KOPT-K1 (cell line): ENCODE data around the gene WNT9A.
"Not testable (repeated sequence)": the region's sequence is repeated elsewhere in the genome, so short reads cannot be mapped to it uniquely, and the experiment has no call there.

Source experiments
- H3K27ac ChIP-seq: fragments of 200-600 bp; sonication (generic); 2 replicates; pipeline ENCODE4 v1.5.1; 2016; ENCODE audit warnings: antibody characterized with exemption, mild to moderate bottlenecking, low read depth, low read length; ENCODE audit not compliant: poor library complexity, severe bottlenecking
- H3K36me3 ChIP-seq: fragments of 200-600 bp; sonication (generic); 2 replicates; pipeline ENCODE4 v1.5.1; 2017; ENCODE audit warnings: antibody characterized with exemption, mild to moderate bottlenecking, low read length, moderate library complexity; ENCODE audit not compliant: insufficient read depth
- H3K9me3 ChIP-seq: fragments of 200-600 bp; sonication (generic); 2 replicates; pipeline ENCODE4 v1.5.1; 2017; ENCODE audit warnings: antibody characterized with exemption, low read length, mild to moderate bottlenecking; ENCODE audit not compliant: insufficient read depth, poor library complexity, severe bottlenecking

The WNT9A gene

GRCh38 chr1:227914801-227915563 lies 32.8 kb downstream of the WNT9A start:
- Histone ChIP-seq H3K27ac (no peak overlapping the region), H3K9me3 (no peaks in the 10 kb centered on the region), H3K36me3 (no peaks in the 10 kb centered on the region)

GRCh38 chr1:227913764-227914721 lies 33.7 kb downstream of the WNT9A start:
- Histone ChIP-seq H3K9me3 (no peaks in the 10 kb centered on the region), H3K36me3 (no peaks in the 10 kb centered on the region), H3K27ac (no peak overlapping the region)

- no peaks in the 10 kb centered on the region for H3K36me3 ChIP-seq
- H3K9me3 ChIP-seq: no peaks in the 10 kb centered on the region
- H3K27ac ChIP-seq: no peak overlapping the region
These were observed 34.4 kb downstream of the WNT9A start for GRCh38 chr1:227913396-227913763.

GRCh38 chr1:227912866-227913265 lies 34.9 kb downstream of the WNT9A start:
- H3K9me3 ChIP-seq: no peaks in the 10 kb centered on the region
- no peak overlapping the region for H3K27ac ChIP-seq
- no peaks in the 10 kb centered on the region for H3K36me3 ChIP-seq

GRCh38 chr1:227911376-227911775 lies 36.4 kb downstream of the WNT9A start:
- no peak overlapping the region for H3K27ac ChIP-seq
- H3K36me3 ChIP-seq: no peaks in the 10 kb centered on the region
- H3K9me3 ChIP-seq: no peaks in the 10 kb centered on the region

GRCh38 chr1:227910511-227911153 lies 37.1 kb downstream of the WNT9A start:
- H3K36me3 ChIP-seq: no peaks in the 10 kb centered on the region
- H3K27ac ChIP-seq: no peak overlapping the region

GRCh38 chr1:227909923-227910328 lies 37.8 kb downstream of the WNT9A start:
- not testable (repeated sequence) for H3K9me3 ChIP-seq, H3K27ac ChIP-seq, H3K36me3 ChIP-seq

More at GRCh38 chr1:227910511-227911153, 37.1 kb downstream of the WNT9A start:
- no peaks in the 10 kb centered on the region for H3K9me3 ChIP-seq

- no peaks in the 10 kb centered on the region for H3K9me3 ChIP-seq
- H3K27ac ChIP-seq: no peak overlapping the region
- H3K36me3 ChIP-seq: no peaks in the 10 kb centered on the region
These were observed 38.5 kb downstream of the WNT9A start for GRCh38 chr1:227909188-227909587.

- Histone ChIP-seq H3K36me3 (no peaks in the 10 kb centered on the region), H3K9me3 (no peaks in the 10 kb centered on the region), H3K27ac (no peak overlapping the region)
These were observed 39.4 kb downstream of the WNT9A start for GRCh38 chr1:227908359-227908758.

GRCh38 chr1:227907439-227908015 lies 40.2 kb downstream of the WNT9A start:
- no peaks in the 10 kb centered on the region for H3K36me3 ChIP-seq
- H3K9me3 ChIP-seq: no peaks in the 10 kb centered on the region
- no peak overlapping the region for H3K27ac ChIP-seq

- Histone ChIP-seq H3K27ac (no peak overlapping the region), H3K9me3 (no peaks in the 10 kb centered on the region), H3K36me3 (no peaks in the 10 kb centered on the region)
These were observed 41.1 kb downstream of the WNT9A start for GRCh38 chr1:227906550-227907071.

- Histone ChIP-seq H3K36me3 (no peaks in the 10 kb centered on the region), H3K27ac (no peak overlapping the region), H3K9me3 (no peaks in the 10 kb centered on the region)
These were observed 41.9 kb downstream of the WNT9A start for GRCh38 chr1:227905573-227906487.

- H3K27ac ChIP-seq: no peak overlapping the region
These were observed 43.0 kb downstream of the WNT9A start for GRCh38 chr1:227904541-227905335.

More at GRCh38 chr1:227904541-227905335, 43.0 kb downstream of the WNT9A start:
- Histone ChIP-seq H3K9me3 (no peaks in the 10 kb centered on the region), H3K36me3 (no peaks in the 10 kb centered on the region)
